ENCODE measurements around the gene SDHB.

- no peak for TF ChIP-seq GABPA (IDR thresholded peaks at IDR 0.05; ENCODE audit: low read depth)
- no peak for TF ChIP-seq CTCF (IDR thresholded peaks at IDR 0.05; ENCODE audit: insufficient read depth, low read length)
- no peak for TF ChIP-seq POLR2AphosphoS5 (IDR thresholded peaks at IDR 0.05; ENCODE audit: low read depth)
These were observed 49.1 kb downstream of the SDHB start for GRCh38 chr1:17004466-17005364.

Data from HL-60 (cell line).